Measurements from ENCODE around the gene RDX.

Gene RDX

DNA sequence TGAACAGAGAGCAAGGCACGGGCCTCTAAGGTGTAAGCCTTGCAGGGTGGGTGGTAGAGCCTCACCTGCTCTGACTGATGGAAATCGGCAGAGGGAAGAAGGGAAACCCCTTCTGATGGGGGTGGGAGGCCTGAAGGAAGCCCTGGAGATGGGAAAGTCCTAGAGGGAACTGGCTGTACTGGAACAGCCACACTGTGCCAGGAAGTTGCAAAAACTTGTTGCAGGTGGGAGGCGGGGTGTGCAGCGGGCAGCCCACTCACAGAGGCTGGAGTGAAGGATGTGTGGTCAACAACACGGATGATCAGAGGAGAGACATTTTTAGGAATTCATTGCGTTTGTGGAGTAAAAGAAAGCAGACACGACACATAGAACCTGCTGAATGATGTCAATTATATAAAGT lies 112.0 kb downstream of the RDX start:
- Histone ChIP-seq H3K27ac (no peak overlapping the region), H3K36me3 (no peaks in the 10 kb centered on the region), H3K4me3 (ENCODE audit: low read depth, low read length) (no peak overlapping the region), H3K9me3 (ENCODE audit: severe bottlenecking) (no peaks in the 10 kb centered on the region), H3K27me3 (ENCODE audit: insufficient read depth, low read depth, severe bottlenecking) (no peaks in the 10 kb centered on the region)
- no peak for DNase-seq
- TF ChIP-seq, protein P1, sequence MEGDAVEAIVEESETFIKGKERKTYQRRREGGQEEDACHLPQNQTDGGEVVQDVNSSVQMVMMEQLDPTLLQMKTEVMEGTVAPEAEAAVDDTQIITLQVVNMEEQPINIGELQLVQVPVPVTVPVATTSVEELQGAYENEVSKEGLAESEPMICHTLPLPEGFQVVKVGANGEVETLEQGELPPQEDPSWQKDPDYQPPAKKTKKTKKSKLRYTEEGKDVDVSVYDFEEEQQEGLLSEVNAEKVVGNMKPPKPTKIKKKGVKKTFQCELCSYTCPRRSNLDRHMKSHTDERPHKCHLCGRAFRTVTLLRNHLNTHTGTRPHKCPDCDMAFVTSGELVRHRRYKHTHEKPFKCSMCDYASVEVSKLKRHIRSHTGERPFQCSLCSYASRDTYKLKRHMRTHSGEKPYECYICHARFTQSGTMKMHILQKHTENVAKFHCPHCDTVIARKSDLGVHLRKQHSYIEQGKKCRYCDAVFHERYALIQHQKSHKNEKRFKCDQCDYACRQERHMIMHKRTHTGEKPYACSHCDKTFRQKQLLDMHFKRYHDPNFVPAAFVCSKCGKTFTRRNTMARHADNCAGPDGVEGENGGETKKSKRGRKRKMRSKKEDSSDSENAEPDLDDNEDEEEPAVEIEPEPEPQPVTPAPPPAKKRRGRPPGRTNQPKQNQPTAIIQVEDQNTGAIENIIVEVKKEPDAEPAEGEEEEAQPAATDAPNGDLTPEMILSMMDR (IDR thresholded peaks at IDR 0.05; ENCODE audit: low read depth, low read length), result no peak

DNA sequence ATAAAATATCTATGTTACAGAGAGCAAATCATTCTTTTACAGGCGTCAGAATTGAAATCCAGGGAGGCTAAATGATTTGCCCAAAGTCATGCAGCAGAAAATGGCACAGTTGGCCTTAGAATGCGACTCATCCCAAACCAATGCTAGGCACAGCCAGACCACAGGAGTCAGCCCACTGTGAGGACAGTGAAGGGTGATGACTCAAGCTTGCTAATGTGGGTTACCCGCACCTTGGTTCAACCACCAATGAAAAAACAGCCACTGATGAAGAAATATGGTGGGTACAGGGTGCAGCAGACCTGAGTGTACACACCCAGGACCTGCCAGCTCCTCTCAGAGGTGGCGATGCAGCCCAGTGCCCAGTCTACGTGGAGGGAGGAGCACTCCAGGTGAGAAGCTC lies 113.5 kb downstream of the RDX start:
- H3K36me3 ChIP-seq, result no peaks in the 10 kb centered on the region
- no peak overlapping the region for H3K27ac ChIP-seq
- H3K27me3 ChIP-seq (ENCODE audit: insufficient read depth, low read depth, severe bottlenecking), result no peaks in the 10 kb centered on the region
- no peak overlapping the region for H3K4me3 ChIP-seq (ENCODE audit: low read depth, low read length)
- TF ChIP-seq, protein P1 (IDR thresholded peaks at IDR 0.05; ENCODE audit: low read depth, low read length), result no peak
- H3K9me3 ChIP-seq (ENCODE audit: severe bottlenecking), result no peaks in the 10 kb centered on the region
- DNase-seq, result no peak

DNA sequence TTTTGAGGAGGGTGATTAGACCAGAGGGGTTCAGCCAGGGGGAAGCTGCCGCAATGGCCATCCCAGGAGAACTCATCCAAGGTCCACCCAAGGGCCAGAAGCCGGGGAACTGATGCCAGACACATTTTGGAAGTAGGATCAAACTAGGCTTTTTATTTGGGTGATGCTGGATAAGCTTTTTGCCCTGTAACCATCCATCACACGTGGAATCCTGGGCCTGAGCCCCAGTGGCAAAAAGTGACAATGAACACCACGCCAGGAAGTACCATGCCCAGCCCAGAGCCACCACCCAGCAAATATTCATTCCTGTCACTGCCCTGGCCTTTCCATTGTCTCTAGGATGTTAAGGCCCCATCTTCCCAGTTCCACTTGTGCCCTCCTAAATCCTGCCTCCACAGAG lies 117.3 kb downstream of the RDX start:
- Histone ChIP-seq H3K36me3 (no peaks in the 10 kb centered on the region), H3K27me3 (ENCODE audit: insufficient read depth, low read depth, severe bottlenecking) (no peaks in the 10 kb centered on the region), H3K27ac (no peak overlapping the region), H3K9me3 (ENCODE audit: severe bottlenecking) (no peaks in the 10 kb centered on the region), H3K4me3 (ENCODE audit: low read depth, low read length) (no peak overlapping the region)
- DNase-seq, result no peak
- TF ChIP-seq, protein P1 (IDR thresholded peaks at IDR 0.05; ENCODE audit: low read depth, low read length), result no peak

DNA sequence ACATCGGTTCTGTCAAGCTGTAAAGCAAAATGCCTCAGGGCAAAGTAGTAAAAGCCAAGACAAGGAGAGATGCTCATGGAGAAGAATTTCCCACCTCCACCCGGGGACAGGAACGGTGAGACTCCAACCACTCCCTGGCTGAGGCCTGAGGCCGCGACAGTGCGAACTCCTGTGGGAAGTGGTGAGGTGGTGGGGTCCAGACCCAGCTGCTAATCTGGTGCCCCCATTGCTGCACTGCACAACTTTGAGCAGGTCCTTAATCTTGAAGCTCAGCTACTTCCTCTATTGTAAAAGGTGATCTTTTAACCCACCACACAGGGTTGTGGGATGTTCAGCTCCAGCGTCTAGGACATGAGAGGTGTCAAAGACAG lies 119.3 kb downstream of the RDX start:
- no peak for DNase-seq

DNA sequence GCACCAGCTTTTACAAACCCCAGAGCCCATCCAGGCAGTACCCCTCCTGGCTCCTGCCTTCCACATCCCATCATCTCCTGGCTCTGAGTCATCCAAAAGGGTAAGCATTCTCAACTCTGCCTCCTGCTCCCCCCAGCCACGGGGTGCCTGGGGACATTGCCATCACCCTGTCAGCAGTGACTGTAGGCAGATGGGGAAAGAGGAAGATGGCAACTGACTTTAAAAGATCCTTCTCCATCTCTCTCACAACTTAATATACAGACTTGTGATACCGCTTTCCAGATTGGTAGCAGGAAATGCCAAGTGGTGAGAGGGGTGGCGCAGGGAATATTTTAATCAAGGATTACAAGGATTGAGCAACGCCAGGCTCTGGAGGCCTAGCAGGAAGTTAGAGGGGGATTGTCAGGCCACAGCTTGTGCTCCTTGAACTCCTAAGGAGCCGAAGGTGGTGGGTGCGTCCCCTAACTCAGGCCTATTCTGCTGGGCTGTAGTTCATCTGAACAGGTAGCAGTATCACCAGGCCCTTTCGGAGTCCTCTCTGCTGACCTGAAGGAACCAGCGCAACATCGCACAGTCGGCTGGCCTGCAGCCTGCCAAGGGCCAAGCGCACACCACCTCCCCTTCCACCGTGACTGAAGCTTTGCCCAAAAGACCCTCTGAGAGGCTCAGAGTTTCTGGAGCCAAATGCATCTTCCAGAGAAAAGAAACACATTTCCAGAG lies 119.9 kb downstream of the RDX start:
- Histone ChIP-seq H3K27me3 (ENCODE audit: insufficient read depth, low read depth, severe bottlenecking) (no peaks in the 10 kb centered on the region), H3K27ac (no peak overlapping the region), H3K4me3 (ENCODE audit: low read depth, low read length) (no peak overlapping the region), H3K9me3 (ENCODE audit: severe bottlenecking) (no peaks in the 10 kb centered on the region), H3K36me3 (no peaks in the 10 kb centered on the region)
- DNase-seq, result no peak
- TF ChIP-seq, protein P1 (IDR thresholded peaks at IDR 0.05; ENCODE audit: low read depth, low read length), result no peak

More for the DNA sequence above, 119.3 kb downstream of the RDX start:
- no peak overlapping the region for H3K27ac ChIP-seq
- no peak overlapping the region for H3K4me3 ChIP-seq (ENCODE audit: low read depth, low read length)
- TF ChIP-seq, protein P1 (IDR thresholded peaks at IDR 0.05; ENCODE audit: low read depth, low read length), result no peak
- no peaks in the 10 kb centered on the region for H3K27me3 ChIP-seq (ENCODE audit: insufficient read depth, low read depth, severe bottlenecking)
- no peaks in the 10 kb centered on the region for H3K9me3 ChIP-seq (ENCODE audit: severe bottlenecking)
- no peaks in the 10 kb centered on the region for H3K36me3 ChIP-seq
